Subcutaneous adipose tissue (tissue), 4 donors: Measurements from ENCODE around the gene SLC35F3. TPM values are rescaled to one million over a fixed set of nuclear protein-coding genes. Genes with fewer than 3 reads are reported as not detected.

Experiments used
- CTCF ChIP-seq: fragments of 450-650 bp; IDR thresholded peaks from one replicate; pipeline ENCODE4 v1.5.1; 2016; ENCODE audit warnings: low read depth, mild to moderate bottlenecking, control low read depth, antibody characterized with exemption, moderate library complexity
- total RNA-seq, 4 donors: library from RNA; depleted of rRNA; stranded (reverse); fragments of >200 nt; gene quantifications; one replicate each; pipeline ENCODE4 v1.1.0, GENCODE V29; 2016

SLC35F3 gene
- total RNA-seq, 4 donors from 2014 or later, result 0.44 TPM; not detected in 3

- no peak for TF ChIP-seq CTCF
Measured at GRCh38 chr1:233988963-233989696, 84.7 kb downstream of the SLC35F3 start.

- no peak for TF ChIP-seq CTCF
Measured at GRCh38 chr1:233990486-233990885, 86.0 kb downstream of the SLC35F3 start.

- no peak for TF ChIP-seq CTCF
Measured at GRCh38 chr1:233993651-233994050, 89.2 kb downstream of the SLC35F3 start.

- TF ChIP-seq CTCF, result no peak
Measured at GRCh38 chr1:233994112-233994511, 89.6 kb downstream of the SLC35F3 start.

GRCh38 chr1:233998456-233998855 lies 94.0 kb downstream of the SLC35F3 start:
- TF ChIP-seq CTCF, result no peak

- TF ChIP-seq CTCF, result no peak
Measured at GRCh38 chr1:233998891-233999290, 94.4 kb downstream of the SLC35F3 start.

GRCh38 chr1:234000557-234001041 lies 96.1 kb downstream of the SLC35F3 start:
- no peak for TF ChIP-seq CTCF
